Epithelial cell of esophagus (primary cell): ENCODE data around the gene GALM.
"Not testable (repeated sequence)": the region's sequence is repeated elsewhere in the genome, so short reads cannot be mapped to it uniquely, and the experiment has no call there.

Source experiments
- DNase-seq: peaks from one replicate; pipeline ENCODE4 v3.0.0; 2010; ENCODE audit warnings: low read depth
- H3K4me3 ChIP-seq: 2 replicates; pipeline ENCODE4 v1.5.1; 2011; ENCODE audit warnings: mild to moderate bottlenecking, low read length, control low read depth
- TF ChIP-seq, protein P1 (sequence below): IDR thresholded peaks from 2 replicates; pipeline ENCODE4 v1.5.1; 2011; ENCODE audit warnings: low read depth, mild to moderate bottlenecking, low read length, control low read depth, inconsistent platforms; ENCODE audit not compliant: insufficient read depth; ENCODE audit errors: missing control alignments

The GALM gene

DNA sequence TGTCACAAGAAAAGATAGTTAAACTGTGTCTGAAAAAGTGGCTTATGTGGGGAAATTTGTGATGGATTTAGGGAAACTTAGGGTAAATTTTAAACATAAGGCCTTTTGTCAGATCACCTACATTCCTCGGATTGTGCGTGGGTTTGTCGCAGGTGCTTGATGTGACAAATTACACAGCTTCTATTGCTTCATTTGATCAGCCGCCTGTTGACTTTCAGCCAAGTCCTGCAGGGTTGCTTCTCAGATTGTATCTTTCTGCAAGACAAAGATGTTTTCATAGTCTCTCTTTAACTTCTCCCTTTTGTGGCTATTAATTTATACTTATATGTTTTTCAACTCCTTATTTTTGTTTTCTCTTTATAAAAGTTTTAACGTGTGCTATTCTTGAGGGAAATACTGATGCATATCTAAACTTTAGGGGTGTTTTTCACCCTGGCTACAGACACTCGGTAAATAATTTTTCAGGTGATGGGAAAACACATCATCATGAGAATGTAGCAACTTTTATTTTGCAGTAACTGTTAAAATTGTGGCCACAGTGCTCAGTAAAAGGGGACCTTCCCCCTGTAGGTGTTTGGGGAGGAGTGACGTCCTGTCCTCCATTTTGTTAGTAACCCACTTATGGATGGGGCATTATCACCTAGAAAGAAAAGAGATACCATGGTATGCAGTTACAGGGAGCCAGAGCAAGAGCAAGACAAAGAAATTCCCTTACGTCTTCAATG is 31.4 kb downstream of the GALM start:
- no peak for DNase-seq
- TF ChIP-seq, protein P1, sequence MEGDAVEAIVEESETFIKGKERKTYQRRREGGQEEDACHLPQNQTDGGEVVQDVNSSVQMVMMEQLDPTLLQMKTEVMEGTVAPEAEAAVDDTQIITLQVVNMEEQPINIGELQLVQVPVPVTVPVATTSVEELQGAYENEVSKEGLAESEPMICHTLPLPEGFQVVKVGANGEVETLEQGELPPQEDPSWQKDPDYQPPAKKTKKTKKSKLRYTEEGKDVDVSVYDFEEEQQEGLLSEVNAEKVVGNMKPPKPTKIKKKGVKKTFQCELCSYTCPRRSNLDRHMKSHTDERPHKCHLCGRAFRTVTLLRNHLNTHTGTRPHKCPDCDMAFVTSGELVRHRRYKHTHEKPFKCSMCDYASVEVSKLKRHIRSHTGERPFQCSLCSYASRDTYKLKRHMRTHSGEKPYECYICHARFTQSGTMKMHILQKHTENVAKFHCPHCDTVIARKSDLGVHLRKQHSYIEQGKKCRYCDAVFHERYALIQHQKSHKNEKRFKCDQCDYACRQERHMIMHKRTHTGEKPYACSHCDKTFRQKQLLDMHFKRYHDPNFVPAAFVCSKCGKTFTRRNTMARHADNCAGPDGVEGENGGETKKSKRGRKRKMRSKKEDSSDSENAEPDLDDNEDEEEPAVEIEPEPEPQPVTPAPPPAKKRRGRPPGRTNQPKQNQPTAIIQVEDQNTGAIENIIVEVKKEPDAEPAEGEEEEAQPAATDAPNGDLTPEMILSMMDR = no peak
- H3K4me3 ChIP-seq = no peak overlapping the region

DNA sequence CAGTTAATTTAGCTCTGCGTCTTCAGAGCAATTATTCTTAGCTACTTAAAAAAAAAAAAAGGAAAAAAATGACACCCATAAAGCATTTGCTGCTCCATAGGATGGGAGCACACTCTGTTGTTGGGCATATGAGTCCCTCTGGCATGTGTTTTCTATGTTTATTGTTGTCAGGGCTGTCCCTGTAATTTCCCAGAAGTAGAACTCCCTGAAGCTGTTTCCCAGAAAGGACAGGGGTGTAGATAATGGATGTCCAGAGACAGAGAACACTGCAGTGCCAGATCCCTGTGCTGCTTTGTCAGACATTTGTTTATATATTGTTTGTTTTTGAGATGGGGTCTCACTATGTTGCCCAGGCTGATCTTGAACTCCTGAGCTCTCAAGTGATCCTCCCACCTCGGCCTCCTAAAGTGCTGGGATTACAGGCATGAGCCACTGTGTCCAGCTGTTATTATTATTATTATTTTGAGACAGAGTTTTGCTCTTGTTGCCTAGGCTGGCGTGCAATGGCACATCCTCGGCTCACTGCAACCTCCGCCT is 32.6 kb downstream of the GALM start:
- H3K4me3 ChIP-seq = no peak overlapping the region
- TF ChIP-seq, protein P1 = no peak
- DNase-seq = no peak

DNA sequence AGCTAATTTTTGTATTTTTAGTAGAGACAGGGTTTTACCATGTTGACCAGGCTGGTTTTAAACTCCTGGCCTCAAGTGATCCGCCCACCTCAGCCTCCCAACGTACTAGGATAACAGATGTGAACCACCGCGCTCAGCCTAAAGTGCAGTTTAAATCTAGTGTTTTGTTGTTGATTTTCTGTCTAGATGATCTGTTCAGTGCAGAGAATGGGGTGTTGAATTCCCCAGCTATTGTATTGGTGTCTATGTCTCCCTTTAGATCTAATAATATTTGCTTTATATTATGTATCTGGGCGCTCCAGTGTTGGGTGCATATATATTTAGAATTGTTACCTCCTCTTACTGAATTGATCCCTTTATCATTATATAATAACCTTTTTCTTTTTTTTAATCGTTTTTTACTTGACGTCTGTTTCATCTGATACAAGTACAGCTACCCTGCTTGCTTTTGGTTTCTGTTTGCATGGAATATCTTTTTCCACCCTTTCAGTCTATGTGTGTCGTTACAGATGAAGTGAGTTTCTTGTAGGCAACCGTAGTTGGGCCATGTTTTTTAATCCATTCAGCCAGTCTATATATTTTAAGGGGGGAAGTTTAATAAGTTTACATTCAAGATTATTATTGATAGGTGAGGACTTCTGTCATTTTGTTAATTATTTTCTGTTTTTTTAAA is 34.3 kb downstream of the GALM start:
- TF ChIP-seq, protein P1 = no peak
- no peak overlapping the region for H3K4me3 ChIP-seq
- DNase-seq = no peak

DNA sequence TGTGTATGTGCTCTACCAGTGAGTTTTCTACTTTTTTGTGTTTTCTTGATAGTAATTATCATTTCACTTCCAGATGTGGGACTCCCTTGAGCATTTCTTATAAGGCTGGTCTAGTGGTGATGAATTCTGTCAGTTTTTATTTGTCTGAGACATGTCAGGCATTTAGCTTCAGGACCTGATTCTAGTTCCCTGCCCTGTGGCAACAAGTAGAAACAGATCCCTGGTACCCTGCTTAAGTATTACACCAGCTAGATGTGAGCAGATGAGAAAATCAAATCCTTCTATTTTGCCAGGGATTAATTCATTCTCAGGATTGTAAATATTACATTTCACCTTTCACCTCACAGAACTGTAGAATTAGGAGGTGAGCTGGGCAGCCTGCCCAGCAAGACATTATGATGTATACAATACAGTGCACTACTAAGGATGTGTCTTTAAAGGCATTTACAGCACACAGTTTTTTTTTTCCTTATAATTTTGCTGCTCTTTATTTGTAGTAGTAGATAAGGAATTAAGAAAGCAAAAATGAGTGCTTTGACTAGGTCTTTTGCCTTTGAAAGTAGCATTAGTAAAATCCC is 35.1 kb downstream of the GALM start:
- H3K4me3 ChIP-seq = no peak overlapping the region
- TF ChIP-seq, protein P1 = no peak
- DNase-seq = peak; percentile 32

DNA sequence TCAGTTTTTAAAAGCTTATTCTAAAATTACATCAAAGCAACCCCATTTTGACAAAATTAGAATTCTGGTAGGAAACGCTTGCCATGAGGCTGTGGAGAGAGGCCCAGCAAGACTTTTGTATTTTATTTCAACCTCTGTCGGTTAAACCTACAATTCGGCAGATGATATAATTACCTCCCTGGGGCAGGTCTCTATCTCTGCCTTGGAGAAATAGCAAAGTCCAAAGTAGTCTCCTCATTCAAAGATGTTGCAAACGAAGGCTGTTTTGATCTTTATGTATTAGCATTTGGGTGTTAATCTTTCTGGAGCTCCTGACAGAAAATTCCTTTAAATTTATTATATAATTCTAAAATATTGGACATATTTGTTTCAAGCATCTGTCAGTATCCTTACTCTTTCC is 35.6 kb downstream of the GALM start:
- no peak for DNase-seq
- TF ChIP-seq, protein P1 = no peak
- no peak overlapping the region for H3K4me3 ChIP-seq

DNA sequence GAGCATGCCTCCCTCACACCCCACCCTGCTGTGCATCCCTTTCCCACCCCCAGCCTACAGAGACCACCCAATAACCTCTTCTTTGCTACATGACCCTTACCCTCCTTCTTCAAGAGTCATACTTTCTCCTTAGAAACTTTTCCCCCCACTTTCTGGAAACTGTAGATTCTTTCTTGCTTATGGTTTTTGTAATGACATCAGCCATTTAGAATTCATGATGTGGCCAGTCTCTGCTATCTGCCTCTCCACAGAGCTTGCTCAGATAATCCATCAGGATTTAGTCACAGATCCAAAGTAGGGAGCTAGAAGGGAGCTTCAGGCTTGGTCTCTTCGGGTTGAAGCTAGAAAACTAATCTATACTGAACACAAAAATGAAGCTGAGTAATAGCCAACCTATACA is 36.5 kb downstream of the GALM start:
- DNase-seq = peak; percentile 38
- H3K4me3 ChIP-seq = no peak overlapping the region
- TF ChIP-seq, protein P1 = no peak

DNA sequence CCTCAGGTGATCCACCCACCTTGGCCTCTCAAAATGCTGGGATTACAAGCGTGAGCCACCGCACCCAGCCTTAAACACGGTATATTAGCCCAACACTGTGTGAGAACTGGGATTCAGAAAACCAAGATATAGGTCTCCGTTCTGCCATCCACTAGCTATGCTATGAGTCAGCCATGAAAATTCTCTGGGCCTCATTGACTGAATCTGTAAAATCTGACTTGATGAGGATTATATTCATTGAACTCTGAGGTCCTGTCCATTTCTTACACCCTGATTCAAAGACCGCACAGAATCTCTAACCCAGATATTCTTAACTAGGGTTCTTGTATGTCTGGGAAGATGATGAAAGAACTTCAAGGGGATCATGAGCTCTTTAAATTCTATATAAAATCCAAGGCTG is 37.4 kb downstream of the GALM start:
- not testable (repeated sequence) for H3K4me3 ChIP-seq, DNase-seq
